Activated naive CD4-positive, alpha-beta T cell treated with anti-CD3 and anti-CD28 coated beads, Interleukin-2, amount 10 ng/mL, durations not matched to agents 7 days and 5 days (primary cell): ENCODE results near the gene ELOVL7.
"Not testable (repeated sequence)": the region's sequence is repeated elsewhere in the genome, so short reads cannot be mapped to it uniquely, and the experiment has no call there.

Source experiments
- CTCF ChIA-PET: fragments of 350-600 bp; sonication (Branson Sonifier 250); formaldehyde crosslinking; loops from one replicate; lab custom pipeline; 2021; ENCODE audit warnings: antibody characterized with exemption; lab: Charles Lee
- DNase-seq: peaks from one replicate; pipeline ENCODE4 v3.0.0-alpha.2; 2020
- H3K27ac Mint-ChIP-seq: one replicate; pipeline ENCODE4 v1.8.0; 2021; ENCODE audit warnings: mild to moderate bottlenecking, moderate library complexity, mixed read lengths
- H3K27me3 Mint-ChIP-seq: one replicate; pipeline ENCODE4 v1.8.0; 2021; ENCODE audit warnings: mild to moderate bottlenecking, mixed read lengths
- H3K36me3 Mint-ChIP-seq: one replicate; pipeline ENCODE4 v1.8.0; 2021; ENCODE audit warnings: mixed read lengths
- H3K4me1 Mint-ChIP-seq: one replicate; pipeline ENCODE4 v1.8.0; 2021; ENCODE audit warnings: mixed read lengths
- H3K4me3 Mint-ChIP-seq: one replicate; pipeline ENCODE4 v1.8.0; 2021; ENCODE audit warnings: mild to moderate bottlenecking, moderate library complexity, mixed read lengths
- H3K9me3 Mint-ChIP-seq: one replicate; pipeline ENCODE4 v1.8.0; 2021; ENCODE audit warnings: mixed read lengths

ELOVL7 gene

GRCh38 chr5:60821488-60822284, 22.4 kb downstream of the ELOVL7 start:
- no peak overlapping the region for H3K27ac Mint-ChIP-seq
- H3K9me3 Mint-ChIP-seq, result no peaks in the 10 kb centered on the region
- CTCF ChIA-PET, result no interaction called here
- H3K27me3 Mint-ChIP-seq, result no peaks in the 10 kb centered on the region
- no peak for DNase-seq
- no peaks in the 10 kb centered on the region for H3K4me1 Mint-ChIP-seq
- no peaks in the 10 kb centered on the region for H3K36me3 Mint-ChIP-seq
- H3K4me3 Mint-ChIP-seq, result no peak overlapping the region

GRCh38 chr5:60820593-60821487, 23.2 kb downstream of the ELOVL7 start:
- H3K36me3 Mint-ChIP-seq, result no peaks in the 10 kb centered on the region
- H3K27me3 Mint-ChIP-seq, result no peaks in the 10 kb centered on the region
- H3K4me3 Mint-ChIP-seq, result no peak overlapping the region
- no peaks in the 10 kb centered on the region for H3K4me1 Mint-ChIP-seq
- no peak for DNase-seq
- H3K9me3 Mint-ChIP-seq, result no peaks in the 10 kb centered on the region
- CTCF ChIA-PET, result no interaction called here
- no peak overlapping the region for H3K27ac Mint-ChIP-seq

GRCh38 chr5:60816138-60816537, 27.9 kb downstream of the ELOVL7 start:
- H3K4me1 Mint-ChIP-seq, H3K27ac Mint-ChIP-seq, H3K9me3 Mint-ChIP-seq, CTCF ChIA-PET, H3K36me3 Mint-ChIP-seq, H3K27me3 Mint-ChIP-seq, H3K4me3 Mint-ChIP-seq, DNase-seq: not testable (repeated sequence)

GRCh38 chr5:60814498-60814897, 29.6 kb downstream of the ELOVL7 start:
- no peaks in the 10 kb centered on the region for H3K4me1 Mint-ChIP-seq
- no peak for DNase-seq
- H3K4me3 Mint-ChIP-seq, result no peak overlapping the region
- no peaks in the 10 kb centered on the region for H3K36me3 Mint-ChIP-seq
- no peaks in the 10 kb centered on the region for H3K27me3 Mint-ChIP-seq
- no peak overlapping the region for H3K27ac Mint-ChIP-seq
- no peaks in the 10 kb centered on the region for H3K9me3 Mint-ChIP-seq
- CTCF ChIA-PET, result no interaction called here

GRCh38 chr5:60812426-60812825, 31.6 kb downstream of the ELOVL7 start:
- H3K27ac Mint-ChIP-seq, result no peak overlapping the region
- CTCF ChIA-PET, result no interaction called here
- no peaks in the 10 kb centered on the region for H3K9me3 Mint-ChIP-seq
- H3K4me3 Mint-ChIP-seq, result no peak overlapping the region
- no peaks in the 10 kb centered on the region for H3K4me1 Mint-ChIP-seq
- no peak for DNase-seq
- no peaks in the 10 kb centered on the region for H3K36me3 Mint-ChIP-seq
- H3K27me3 Mint-ChIP-seq, result no peaks in the 10 kb centered on the region

GRCh38 chr5:60811105-60811504, 33.0 kb downstream of the ELOVL7 start:
- Mint-ChIP-seq H3K4me1 (no peaks in the 10 kb centered on the region), H3K36me3 (no peaks in the 10 kb centered on the region), H3K27ac (no peak overlapping the region), H3K9me3 (no peaks in the 10 kb centered on the region), H3K27me3 (no peaks in the 10 kb centered on the region), H3K4me3 (no peak overlapping the region)
- CTCF ChIA-PET, result no interaction called here
- DNase-seq, result no peak

- Mint-ChIP-seq H3K4me1 (no peaks in the 10 kb centered on the region), H3K36me3 (no peaks in the 10 kb centered on the region), H3K27ac (no peak overlapping the region), H3K9me3 (no peaks in the 10 kb centered on the region), H3K4me3 (no peak overlapping the region), H3K27me3 (no peaks in the 10 kb centered on the region)
- DNase-seq, result no peak
- CTCF ChIA-PET, result no interaction called here
Measured at GRCh38 chr5:60810438-60811085, 33.5 kb downstream of the ELOVL7 start.

- Mint-ChIP-seq H3K4me3 (no peak overlapping the region), H3K4me1 (no peaks in the 10 kb centered on the region), H3K27ac (no peak overlapping the region), H3K36me3 (no peaks in the 10 kb centered on the region), H3K9me3 (no peaks in the 10 kb centered on the region), H3K27me3 (no peaks in the 10 kb centered on the region)
- DNase-seq, result no peak
- CTCF ChIA-PET, result no interaction called here
Measured at GRCh38 chr5:60809891-60810425, 34.1 kb downstream of the ELOVL7 start.

- CTCF ChIA-PET, result no interaction called here
- Mint-ChIP-seq H3K27ac (no peak overlapping the region), H3K4me3 (no peak overlapping the region), H3K9me3 (no peaks in the 10 kb centered on the region), H3K36me3 (no peaks in the 10 kb centered on the region), H3K27me3 (peaks cover 1% of the 10 kb centered on the region), H3K4me1 (no peaks in the 10 kb centered on the region)
- DNase-seq, result no peak
Measured at GRCh38 chr5:60806591-60807243, 37.4 kb downstream of the ELOVL7 start.

- Mint-ChIP-seq H3K27me3 (peaks cover 4% of the 10 kb centered on the region), H3K4me1 (no peaks in the 10 kb centered on the region), H3K9me3 (no peaks in the 10 kb centered on the region), H3K27ac (no peak overlapping the region), H3K4me3 (no peak overlapping the region), H3K36me3 (no peaks in the 10 kb centered on the region)
- CTCF ChIA-PET, result no interaction called here
- DNase-seq, result no peak
Measured at GRCh38 chr5:60805463-60805862, 38.6 kb downstream of the ELOVL7 start.

GRCh38 chr5:60803712-60804111, 40.4 kb downstream of the ELOVL7 start:
- DNase-seq, result no peak
- Mint-ChIP-seq H3K27ac (no peak overlapping the region), H3K9me3 (no peaks in the 10 kb centered on the region), H3K4me1 (no peaks in the 10 kb centered on the region), H3K36me3 (no peaks in the 10 kb centered on the region), H3K4me3 (no peak overlapping the region), H3K27me3 (peaks cover 4% of the 10 kb centered on the region)
- CTCF ChIA-PET, result no interaction called here

GRCh38 chr5:60802986-60803385, 41.1 kb downstream of the ELOVL7 start:
- no peaks in the 10 kb centered on the region for H3K4me1 Mint-ChIP-seq
- no peak for DNase-seq
- no peaks in the 10 kb centered on the region for H3K9me3 Mint-ChIP-seq
- CTCF ChIA-PET, result no interaction called here
- peaks cover 4% of the 10 kb centered on the region for H3K27me3 Mint-ChIP-seq
- no peaks in the 10 kb centered on the region for H3K36me3 Mint-ChIP-seq
- H3K4me3 Mint-ChIP-seq, result no peak overlapping the region
- H3K27ac Mint-ChIP-seq, result no peak overlapping the region

- DNase-seq, result no peak
- Mint-ChIP-seq H3K4me1 (no peaks in the 10 kb centered on the region), H3K27me3 (peaks cover 4% of the 10 kb centered on the region), H3K9me3 (no peaks in the 10 kb centered on the region), H3K27ac (no peak overlapping the region), H3K4me3 (no peak overlapping the region), H3K36me3 (no peaks in the 10 kb centered on the region)
- CTCF ChIA-PET, result no interaction called here
Measured at GRCh38 chr5:60802226-60802625, 41.8 kb downstream of the ELOVL7 start.
